GM19463 (cell line): ENCODE measurements around the gene FAXC.
"Not testable (repeated sequence)": the region's sequence is repeated elsewhere in the genome, so short reads cannot be mapped to it uniquely, and the experiment has no call there.

Experiments
- ATAC-seq: cut with Tn5 transposase; IDR thresholded peaks from one replicate; pipeline ENCODE4 v1.9.1; 2021; ENCODE audit warnings: mild to moderate bottlenecking, moderate library complexity; ENCODE audit not compliant: unreplicated experiment

FAXC gene

GRCh38 chr6:99344289-99344688 lies 5.2 kb downstream of the FAXC start:
- ATAC-seq = peak; percentile 54

GRCh38 chr6:99341862-99342455 lies 7.5 kb downstream of the FAXC start:
- ATAC-seq = peak; percentile 62

- ATAC-seq = no peak
Observed at GRCh38 chr6:99338188-99338587, 11.3 kb downstream of the FAXC start.

- not testable (repeated sequence) for ATAC-seq
Observed at GRCh38 chr6:99335298-99335697, 14.2 kb downstream of the FAXC start.

- peak; percentile 28 for ATAC-seq
Observed at GRCh38 chr6:99334526-99335127, 14.8 kb downstream of the FAXC start.

GRCh38 chr6:99333068-99333467 lies 16.4 kb downstream of the FAXC start:
- peak; percentile 87 for ATAC-seq

GRCh38 chr6:99331531-99331930 lies 17.9 kb downstream of the FAXC start:
- ATAC-seq = no peak

- peak; percentile 64 for ATAC-seq
Observed at GRCh38 chr6:99330159-99330558, 19.3 kb downstream of the FAXC start.

- no peak for ATAC-seq
Observed at GRCh38 chr6:99324996-99325395, 24.5 kb downstream of the FAXC start.

GRCh38 chr6:99318566-99318965 lies 30.9 kb downstream of the FAXC start:
- ATAC-seq = no peak

- ATAC-seq = no peak
Observed at GRCh38 chr6:99312354-99312753, 37.1 kb downstream of the FAXC start.

GRCh38 chr6:99310553-99310952 lies 38.9 kb downstream of the FAXC start:
- ATAC-seq = no peak

- no peak for ATAC-seq
Observed at GRCh38 chr6:99309557-99309956, 39.9 kb downstream of the FAXC start.

- no peak for ATAC-seq
Observed at GRCh38 chr6:99308788-99309187, 40.7 kb downstream of the FAXC start.

- ATAC-seq = no peak
Observed at GRCh38 chr6:99307295-99307907, 42.1 kb downstream of the FAXC start.

- ATAC-seq = no peak
Observed at GRCh38 chr6:99306341-99306740, 43.1 kb downstream of the FAXC start.

GRCh38 chr6:99305021-99305554 lies 44.4 kb downstream of the FAXC start:
- no peak for ATAC-seq

GRCh38 chr6:99297415-99297814 lies 52.1 kb downstream of the FAXC start:
- ATAC-seq = no peak

- ATAC-seq = no peak
Observed at GRCh38 chr6:99297006-99297405, 52.5 kb downstream of the FAXC start.

GRCh38 chr6:99296261-99296660 lies 53.2 kb downstream of the FAXC start:
- no peak for ATAC-seq

GRCh38 chr6:99295276-99295675 lies 54.2 kb downstream of the FAXC start:
- ATAC-seq = no peak

- ATAC-seq = no peak
Observed at GRCh38 chr6:99294786-99295185, 54.7 kb downstream of the FAXC start.
